Thyroid gland (tissue), 4 donors: Measurements from ENCODE around the gene ENTHD1.

Experiments
- POLR2A ChIP-seq, 2 donors: fragments of 450-650 bp; IDR thresholded peaks; one replicate each; pipeline ENCODE4 v1.6.1; 2017; ENCODE audit warnings: antibody characterized with exemption in 2 of 2, mild to moderate bottlenecking in 2 of 2, moderate library complexity in 1 of 2
- TF ChIP-seq, protein P1 (sequence below), 6 experiments: fragments of 200-600 bp in 3 of 6; fragments of 450-650 bp in 3 of 6; sonication (generic) in 3 of 6; IDR thresholded peaks; one replicate each; pipeline ENCODE4 v1.5.1; 2016 to 2019; ENCODE audit warnings: antibody characterized with exemption in 6 of 6, mild to moderate bottlenecking in 2 of 6, inconsistent platforms in 1 of 6, moderate library complexity in 1 of 6

- TF ChIP-seq, protein P1, sequence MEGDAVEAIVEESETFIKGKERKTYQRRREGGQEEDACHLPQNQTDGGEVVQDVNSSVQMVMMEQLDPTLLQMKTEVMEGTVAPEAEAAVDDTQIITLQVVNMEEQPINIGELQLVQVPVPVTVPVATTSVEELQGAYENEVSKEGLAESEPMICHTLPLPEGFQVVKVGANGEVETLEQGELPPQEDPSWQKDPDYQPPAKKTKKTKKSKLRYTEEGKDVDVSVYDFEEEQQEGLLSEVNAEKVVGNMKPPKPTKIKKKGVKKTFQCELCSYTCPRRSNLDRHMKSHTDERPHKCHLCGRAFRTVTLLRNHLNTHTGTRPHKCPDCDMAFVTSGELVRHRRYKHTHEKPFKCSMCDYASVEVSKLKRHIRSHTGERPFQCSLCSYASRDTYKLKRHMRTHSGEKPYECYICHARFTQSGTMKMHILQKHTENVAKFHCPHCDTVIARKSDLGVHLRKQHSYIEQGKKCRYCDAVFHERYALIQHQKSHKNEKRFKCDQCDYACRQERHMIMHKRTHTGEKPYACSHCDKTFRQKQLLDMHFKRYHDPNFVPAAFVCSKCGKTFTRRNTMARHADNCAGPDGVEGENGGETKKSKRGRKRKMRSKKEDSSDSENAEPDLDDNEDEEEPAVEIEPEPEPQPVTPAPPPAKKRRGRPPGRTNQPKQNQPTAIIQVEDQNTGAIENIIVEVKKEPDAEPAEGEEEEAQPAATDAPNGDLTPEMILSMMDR (IDR thresholded peaks at IDR 0.05) = no peak
- no peak for TF ChIP-seq POLR2A (IDR thresholded peaks at IDR 0.05)
Observed at GRCh38 chr22:39732625-39733024, 160.9 kb downstream of the ENTHD1 start.
